NCI-H2171 (cell line): ENCODE measurements around the gene INPP4A.
"Not testable (repeated sequence)": the region's sequence is repeated elsewhere in the genome, so short reads cannot be mapped to it uniquely, and the experiment has no call there.

Experiments
- DNase-seq: peaks from one replicate; lab custom pipeline; 2025; lab: John Stamatoyannopoulos, UW

The INPP4A gene

GRCh38 chr2:98586551-98587140 is 142.0 kb downstream of the INPP4A start:
- peak; percentile 15 for DNase-seq

- DNase-seq: peak; percentile 61
Observed at GRCh38 chr2:98588880-98589431, 144.3 kb downstream of the INPP4A start.

GRCh38 chr2:98589489-98589888 is 144.8 kb downstream of the INPP4A start:
- no peak for DNase-seq

GRCh38 chr2:98592565-98592964 is 147.9 kb downstream of the INPP4A start:
- no peak for DNase-seq

- DNase-seq: not testable (repeated sequence)
Observed at GRCh38 chr2:98594665-98595064, 150.0 kb downstream of the INPP4A start.

GRCh38 chr2:98598781-98599428 is 154.2 kb downstream of the INPP4A start:
- DNase-seq: no peak

- no peak for DNase-seq
Observed at GRCh38 chr2:98601532-98602132, 157.0 kb downstream of the INPP4A start.

- DNase-seq: peak; percentile 35
Observed at GRCh38 chr2:98604547-98604946, 159.9 kb downstream of the INPP4A start.

GRCh38 chr2:98605076-98605475 is 160.4 kb downstream of the INPP4A start:
- no peak for DNase-seq

- DNase-seq: no peak
Observed at GRCh38 chr2:98606431-98606830, 161.8 kb downstream of the INPP4A start.

GRCh38 chr2:98607104-98607503 is 162.4 kb downstream of the INPP4A start:
- no peak for DNase-seq

GRCh38 chr2:98607741-98608115 is 163.1 kb downstream of the INPP4A start:
- no peak for DNase-seq

GRCh38 chr2:98608116-98608961 is 163.7 kb downstream of the INPP4A start, which contains the start of the genes COA5 and UNC50:
Gene COA5, minus strand, starts transcription at chr2:98608512. Its CDS starts 107 bp downstream, at chr2:98608405.
Gene UNC50, plus strand, starts transcription at chr2:98608589. Its CDS starts 1,171 bp downstream, at chr2:98609760.
- peak; percentile 93 for DNase-seq

- DNase-seq: no peak
Observed at GRCh38 chr2:98608962-98609604, 164.4 kb downstream of the INPP4A start.

GRCh38 chr2:98614024-98614739 is 169.5 kb downstream of the INPP4A start:
- no peak for DNase-seq

GRCh38 chr2:98615481-98615880 is 170.8 kb downstream of the INPP4A start:
- no peak for DNase-seq

GRCh38 chr2:98617149-98617548 is 172.5 kb downstream of the INPP4A start:
- DNase-seq: no peak

- no peak for DNase-seq
Observed at GRCh38 chr2:98623657-98624056, 179.0 kb downstream of the INPP4A start.

GRCh38 chr2:98632351-98632750 is 187.7 kb downstream of the INPP4A start:
- no peak for DNase-seq

- DNase-seq: no peak
Observed at GRCh38 chr2:98634406-98635092, 189.9 kb downstream of the INPP4A start.
